ENCODE measurements around the gene RAD51B. TPM values are rescaled to one million over a fixed set of nuclear protein-coding genes. Genes with fewer than 3 reads are reported as not detected.

The RAD51B gene
- total RNA-seq, 1 donor from 2014 or later = 28.5 TPM

DNA sequence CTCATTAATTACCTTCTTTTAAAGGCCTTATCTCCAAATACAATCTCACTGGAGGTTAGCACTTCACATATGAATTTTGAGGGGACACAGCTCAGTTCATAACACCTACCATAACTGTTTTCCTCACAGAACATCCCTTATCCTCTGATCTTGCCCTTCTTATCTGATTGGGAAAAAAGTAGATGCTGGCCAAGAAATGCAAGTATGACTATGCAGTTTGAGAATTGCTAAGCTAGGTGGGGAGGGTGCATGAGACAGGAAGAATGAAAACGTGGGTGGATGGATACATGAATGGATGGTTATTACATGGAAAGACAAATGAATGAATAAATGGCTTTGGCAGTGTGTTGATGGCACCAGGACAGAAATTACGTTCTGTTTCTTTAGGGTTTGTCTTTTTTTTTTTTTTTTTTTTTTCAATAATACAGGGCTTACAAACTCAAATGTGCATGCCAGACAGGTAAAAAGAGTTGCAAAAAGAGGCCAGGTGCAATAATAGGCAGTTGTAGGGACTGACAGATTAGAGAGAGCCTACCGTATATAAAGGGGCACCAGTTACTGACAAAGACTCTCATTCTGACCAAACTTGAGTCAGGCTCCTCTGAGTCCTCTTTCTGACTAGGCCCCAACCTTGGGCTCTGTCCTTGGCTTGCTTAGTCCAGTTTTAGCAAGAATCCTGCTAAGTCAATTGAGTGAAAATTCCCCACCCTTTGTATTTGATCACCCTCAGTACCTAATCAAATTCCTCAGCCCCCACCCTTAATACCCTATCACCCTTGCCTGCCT lies 668.4 kb downstream of the RAD51B start:
- Histone ChIP-seq H3K4me1 (peaks cover 15% of the 10 kb centered on the region), H3K9me3 (no peaks in the 10 kb centered on the region), H3K4me3 (no peak overlapping the region), H3K27ac (no peak overlapping the region), H3K27me3 (no peaks in the 10 kb centered on the region), H3K36me3 (no peaks in the 10 kb centered on the region)
- no peak for DNase-seq (ENCODE audit: extremely low spot score in 2 of 2)
- intact Hi-C loops (cut with DNase I) = no loop called here
- TF ChIP-seq, protein P1, sequence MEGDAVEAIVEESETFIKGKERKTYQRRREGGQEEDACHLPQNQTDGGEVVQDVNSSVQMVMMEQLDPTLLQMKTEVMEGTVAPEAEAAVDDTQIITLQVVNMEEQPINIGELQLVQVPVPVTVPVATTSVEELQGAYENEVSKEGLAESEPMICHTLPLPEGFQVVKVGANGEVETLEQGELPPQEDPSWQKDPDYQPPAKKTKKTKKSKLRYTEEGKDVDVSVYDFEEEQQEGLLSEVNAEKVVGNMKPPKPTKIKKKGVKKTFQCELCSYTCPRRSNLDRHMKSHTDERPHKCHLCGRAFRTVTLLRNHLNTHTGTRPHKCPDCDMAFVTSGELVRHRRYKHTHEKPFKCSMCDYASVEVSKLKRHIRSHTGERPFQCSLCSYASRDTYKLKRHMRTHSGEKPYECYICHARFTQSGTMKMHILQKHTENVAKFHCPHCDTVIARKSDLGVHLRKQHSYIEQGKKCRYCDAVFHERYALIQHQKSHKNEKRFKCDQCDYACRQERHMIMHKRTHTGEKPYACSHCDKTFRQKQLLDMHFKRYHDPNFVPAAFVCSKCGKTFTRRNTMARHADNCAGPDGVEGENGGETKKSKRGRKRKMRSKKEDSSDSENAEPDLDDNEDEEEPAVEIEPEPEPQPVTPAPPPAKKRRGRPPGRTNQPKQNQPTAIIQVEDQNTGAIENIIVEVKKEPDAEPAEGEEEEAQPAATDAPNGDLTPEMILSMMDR (IDR thresholded peaks at IDR 0.05) = no peak
- TF ChIP-seq POLR2A (IDR thresholded peaks at IDR 0.05) (no peak), POLR2AphosphoS5 (IDR thresholded peaks at IDR 0.05; ENCODE audit: insufficient read depth in 1 of 2, low read depth in 1 of 2) (no peak)

DNA sequence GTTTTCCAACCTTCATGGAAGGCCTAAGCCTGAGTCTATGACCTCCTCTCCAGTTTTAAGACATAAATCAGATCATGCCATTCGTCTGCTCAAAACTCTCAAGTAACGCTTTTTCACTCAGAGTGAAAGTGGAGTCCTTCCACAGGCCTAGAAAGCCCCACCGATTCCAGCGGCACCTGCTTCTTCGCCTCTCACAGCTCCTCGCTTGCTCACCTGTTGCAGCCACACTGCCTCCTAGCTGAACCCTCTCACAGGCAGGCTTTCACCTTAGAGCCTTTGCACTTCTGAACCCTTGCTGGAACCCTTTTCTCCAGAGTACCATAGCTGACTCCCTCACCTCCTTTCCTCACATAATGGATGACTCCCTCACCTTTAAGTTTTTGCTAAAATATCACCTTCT lies 672.2 kb downstream of the RAD51B start:
- H3K27me3 ChIP-seq = no peaks in the 10 kb centered on the region
- H3K9me3 ChIP-seq = no peaks in the 10 kb centered on the region
- TF ChIP-seq POLR2A (IDR thresholded peaks at IDR 0.05) (no peak), POLR2AphosphoS5 (IDR thresholded peaks at IDR 0.05; ENCODE audit: insufficient read depth in 1 of 2, low read depth in 1 of 2) (no peak)
- TF ChIP-seq, protein P1 (IDR thresholded peaks at IDR 0.05) = no peak
- H3K27ac ChIP-seq = no peak overlapping the region
- no peak overlapping the region for H3K4me3 ChIP-seq
- no peaks in the 10 kb centered on the region for H3K36me3 ChIP-seq
- peaks cover 16% of the 10 kb centered on the region for H3K4me1 ChIP-seq
- no peak for DNase-seq (ENCODE audit: extremely low spot score in 2 of 2)
- intact Hi-C loops (cut with DNase I) = no loop called here

DNA sequence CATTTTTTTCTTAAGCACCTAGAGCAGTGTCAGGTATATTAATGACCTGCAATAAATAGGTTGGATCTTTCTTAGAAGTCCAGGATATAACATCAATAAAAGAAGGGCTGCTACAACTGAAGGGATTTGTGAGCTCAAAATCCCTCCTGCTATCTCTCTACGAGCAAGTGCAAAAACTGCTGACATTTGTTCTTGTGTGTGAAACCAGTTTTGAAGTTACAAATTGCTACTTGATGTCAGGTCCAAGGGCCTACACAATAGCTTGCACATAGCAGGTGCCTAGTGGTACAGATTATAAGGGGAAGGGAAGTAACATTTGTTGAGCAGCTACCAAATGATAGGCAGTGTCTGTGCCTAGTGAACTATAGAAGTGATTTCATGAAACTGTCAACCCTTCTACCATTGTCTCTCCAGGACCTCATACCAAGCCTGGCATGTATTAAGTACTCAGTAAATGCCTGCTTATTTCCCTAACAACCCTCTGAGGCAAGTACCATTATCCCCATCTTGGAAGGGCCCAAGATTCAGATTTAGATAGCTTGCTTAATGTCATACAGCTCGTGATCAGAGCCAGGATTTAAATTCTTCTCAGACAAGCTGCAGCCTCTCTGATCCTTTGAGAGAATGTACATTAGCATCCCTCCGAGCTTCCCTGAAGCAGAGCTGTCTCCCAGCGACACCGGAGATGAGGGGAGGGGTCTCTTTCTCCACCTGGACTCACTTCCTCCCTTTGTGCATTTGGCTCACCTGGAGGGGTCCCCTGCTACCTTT lies 673.0 kb downstream of the RAD51B start:
- Histone ChIP-seq H3K27ac (no peak overlapping the region), H3K4me1 (peaks cover 16% of the 10 kb centered on the region), H3K9me3 (no peaks in the 10 kb centered on the region), H3K4me3 (no peak overlapping the region), H3K27me3 (no peaks in the 10 kb centered on the region), H3K36me3 (no peaks in the 10 kb centered on the region)
- intact Hi-C loops (cut with DNase I) = no loop called here
- no peak for DNase-seq (ENCODE audit: extremely low spot score in 2 of 2)
- TF ChIP-seq POLR2A (IDR thresholded peaks at IDR 0.05) = no peak
- TF ChIP-seq, protein P1 (IDR thresholded peaks at IDR 0.05) = no peak
- no peak for TF ChIP-seq POLR2AphosphoS5 (IDR thresholded peaks at IDR 0.05; ENCODE audit: insufficient read depth in 1 of 2, low read depth in 1 of 2)

DNA sequence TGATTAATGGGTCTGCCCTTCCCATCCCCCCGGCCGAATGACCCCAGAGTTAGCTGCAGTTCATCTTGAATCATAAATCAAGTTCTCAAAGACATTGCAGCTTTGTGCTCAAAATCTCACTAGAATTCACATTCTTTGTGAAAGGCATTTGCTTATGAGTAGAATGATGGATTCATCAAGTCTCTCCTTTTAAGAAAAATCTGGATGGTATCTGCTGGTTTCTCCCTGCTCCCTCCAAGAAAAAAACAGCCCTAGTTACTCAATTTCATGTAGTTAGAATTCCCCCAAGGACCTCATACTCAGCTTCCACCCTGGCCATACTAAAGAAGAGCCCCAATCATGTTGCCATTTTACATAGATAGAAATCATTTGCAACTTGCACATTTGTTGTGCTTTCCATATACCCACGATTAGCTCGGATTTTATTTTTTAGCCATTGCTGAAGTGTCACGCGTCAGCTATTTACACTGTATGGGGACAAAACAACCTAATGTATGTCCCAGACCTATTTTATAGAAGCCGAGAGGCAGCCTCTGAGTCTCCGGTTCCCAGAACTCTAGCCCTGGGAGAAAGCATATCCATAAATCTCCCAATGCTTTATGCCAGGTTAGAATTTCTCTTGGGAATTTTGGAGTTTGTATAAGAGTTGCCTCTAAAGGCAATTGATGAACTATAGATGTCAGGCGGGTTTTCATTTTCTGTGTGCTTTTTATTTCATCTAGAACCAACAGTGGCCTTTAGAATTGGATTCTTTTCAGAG lies 673.8 kb downstream of the RAD51B start:
- no peak overlapping the region for H3K4me3 ChIP-seq
- H3K36me3 ChIP-seq = no peaks in the 10 kb centered on the region
- no peak overlapping the region for H3K27ac ChIP-seq
- no peaks in the 10 kb centered on the region for H3K9me3 ChIP-seq
- DNase-seq (ENCODE audit: extremely low spot score in 2 of 2) = no peak
- TF ChIP-seq, protein P1 (IDR thresholded peaks at IDR 0.05) = no peak
- TF ChIP-seq POLR2AphosphoS5 (IDR thresholded peaks at IDR 0.05; ENCODE audit: insufficient read depth in 1 of 2, low read depth in 1 of 2) (no peak), POLR2A (IDR thresholded peaks at IDR 0.05) (no peak)
- peaks cover 16% of the 10 kb centered on the region for H3K4me1 ChIP-seq
- intact Hi-C loops (cut with DNase I) = no loop called here
- no peaks in the 10 kb centered on the region for H3K27me3 ChIP-seq

Measured in vagina (tissue), 2 donors.